Measurements from ENCODE around the gene WDR43. TPM values are rescaled to one million over a fixed set of nuclear protein-coding genes. Genes with fewer than 3 reads are reported as not detected.
"Not testable (repeated sequence)": the region's sequence is repeated elsewhere in the genome, so short reads cannot be mapped to it uniquely, and the experiment has no call there.

Gene WDR43
- total RNA-seq, 2 donors from 2014 or later, result 17.9 to 43.4 TPM

- intact Hi-C loops (cut with DNase I), result loop anchor here in 1 of 2 donors (10.0 kb wide), 2 partner anchors 892 to 1072 kb away; no protein-coding TSS in a partner anchor
- no peak for ATAC-seq
These were observed 58.4 kb downstream of the WDR43 start for GRCh38 chr2:28952836-28953211.

GRCh38 chr2:28955467-28955866 lies 61.0 kb downstream of the WDR43 start:
- ATAC-seq, result no peak
- no peak for DNase-seq
- intact Hi-C loops (cut with DNase I), result loop anchor here (5.0 to 10.0 kb wide), 5 partner anchors 57 to 1069 kb away; no protein-coding TSS in a partner anchor

More at GRCh38 chr2:28952836-28953211, 58.4 kb downstream of the WDR43 start:
- no peak for DNase-seq

- DNase-seq, result no peak
- peak; percentile 51 to 52 for ATAC-seq
- intact Hi-C loops (cut with DNase I), result loop anchor here (5.0 to 10.0 kb wide), 5 partner anchors 56 to 1068 kb away; no protein-coding TSS in a partner anchor
These were observed 62.0 kb downstream of the WDR43 start for GRCh38 chr2:28956415-28956826.

- DNase-seq, result no peak
- intact Hi-C loops (cut with DNase I), result loop anchor here (5.0 to 10.0 kb wide), 5 partner anchors 55 to 1068 kb away; no protein-coding TSS in a partner anchor
- ATAC-seq, result peak in 1 of 2 donors; percentile 12
These were observed 62.4 kb downstream of the WDR43 start for GRCh38 chr2:28956890-28957289.

- intact Hi-C loops (cut with DNase I), result loop anchor here (2.0 to 10.0 kb wide), 6 partner anchors 54 to 1066 kb away; no protein-coding TSS in a partner anchor
- peak; percentile 87 to 89 for ATAC-seq
- peak; percentile 73 for DNase-seq
These were observed 64.2 kb downstream of the WDR43 start for GRCh38 chr2:28958689-28959088.

- no peak for ATAC-seq
- intact Hi-C loops (cut with DNase I), result no loop called here
- no peak for DNase-seq
These were observed 65.9 kb downstream of the WDR43 start for GRCh38 chr2:28960401-28960800.

GRCh38 chr2:28962505-28962904 lies 68.0 kb downstream of the WDR43 start:
- ATAC-seq (no peak), DNase-seq (no peak)
- intact Hi-C loops (cut with DNase I), result no loop called here

- intact Hi-C loops (cut with DNase I), result no loop called here
- ATAC-seq, result no peak
These were observed 76.1 kb downstream of the WDR43 start for GRCh38 chr2:28970464-28971160.

GRCh38 chr2:28972778-28973335 lies 78.4 kb downstream of the WDR43 start:
- ATAC-seq (no peak), DNase-seq (no peak)
- intact Hi-C loops (cut with DNase I), result no loop called here

More at GRCh38 chr2:28970464-28971160, 76.1 kb downstream of the WDR43 start:
- DNase-seq, result no peak

- no peak for ATAC-seq
- intact Hi-C loops (cut with DNase I), result no loop called here
- no peak for DNase-seq
These were observed 79.8 kb downstream of the WDR43 start for GRCh38 chr2:28974252-28974651.

GRCh38 chr2:28975671-28976070 lies 81.2 kb downstream of the WDR43 start:
- DNase-seq (no peak), ATAC-seq (no peak)
- intact Hi-C loops (cut with DNase I), result loop anchor here in 1 of 2 donors (5.0 kb wide), 1 partner anchor 37 kb away; no protein-coding TSS in a partner anchor

- ATAC-seq (peak; percentile 71 to 88), DNase-seq (peak; percentile 61)
- intact Hi-C loops (cut with DNase I), result loop anchor here in 1 of 2 donors (5.0 kb wide), 1 partner anchor 36 kb away; no protein-coding TSS in a partner anchor
These were observed 82.1 kb downstream of the WDR43 start for GRCh38 chr2:28976584-28976983.

GRCh38 chr2:28977176-28977875 lies 82.9 kb downstream of the WDR43 start:
- ATAC-seq, result no peak
- DNase-seq, result no peak
- intact Hi-C loops (cut with DNase I), result loop anchor here in 1 of 2 donors (5.0 kb wide), 1 partner anchor 35 kb away; no protein-coding TSS in a partner anchor

GRCh38 chr2:28978001-28978400 lies 83.5 kb downstream of the WDR43 start:
- ATAC-seq, DNase-seq: not testable (repeated sequence)
- intact Hi-C loops (cut with DNase I), result loop anchor here in 1 of 2 donors (5.0 kb wide), 1 partner anchor 34 kb away; no protein-coding TSS in a partner anchor

- intact Hi-C loops (cut with DNase I), result loop anchor here in 1 of 2 donors (5.0 kb wide), 1 partner anchor 34 kb away; no protein-coding TSS in a partner anchor
- no peak for ATAC-seq
- no peak for DNase-seq
These were observed 84.1 kb downstream of the WDR43 start for GRCh38 chr2:28978606-28979005.

- DNase-seq (no peak), ATAC-seq (no peak)
- intact Hi-C loops (cut with DNase I), result loop anchor here in 1 of 2 donors (5.0 kb wide), 1 partner anchor 33 kb away; no protein-coding TSS in a partner anchor
These were observed 84.6 kb downstream of the WDR43 start for GRCh38 chr2:28979041-28979440.

- ATAC-seq, result no peak
- intact Hi-C loops (cut with DNase I), result loop anchor here in 1 of 2 donors (5.0 kb wide), 1 partner anchor 33 kb away; no protein-coding TSS in a partner anchor
- DNase-seq, result no peak
These were observed 85.3 kb downstream of the WDR43 start for GRCh38 chr2:28979576-28980366.

- intact Hi-C loops (cut with DNase I), result no loop called here
- ATAC-seq (no peak), DNase-seq (no peak)
These were observed 86.0 kb downstream of the WDR43 start for GRCh38 chr2:28980368-28981015.
